ENCODE results near the gene SLC39A3. TPM values are rescaled to one million over a fixed set of nuclear protein-coding genes. Genes with fewer than 3 reads are reported as not detected.

The SLC39A3 gene
- total and polyA plus RNA-seq, 7 donors: 7.2 to 35.4 (median 17.1) TPM

DNA sequence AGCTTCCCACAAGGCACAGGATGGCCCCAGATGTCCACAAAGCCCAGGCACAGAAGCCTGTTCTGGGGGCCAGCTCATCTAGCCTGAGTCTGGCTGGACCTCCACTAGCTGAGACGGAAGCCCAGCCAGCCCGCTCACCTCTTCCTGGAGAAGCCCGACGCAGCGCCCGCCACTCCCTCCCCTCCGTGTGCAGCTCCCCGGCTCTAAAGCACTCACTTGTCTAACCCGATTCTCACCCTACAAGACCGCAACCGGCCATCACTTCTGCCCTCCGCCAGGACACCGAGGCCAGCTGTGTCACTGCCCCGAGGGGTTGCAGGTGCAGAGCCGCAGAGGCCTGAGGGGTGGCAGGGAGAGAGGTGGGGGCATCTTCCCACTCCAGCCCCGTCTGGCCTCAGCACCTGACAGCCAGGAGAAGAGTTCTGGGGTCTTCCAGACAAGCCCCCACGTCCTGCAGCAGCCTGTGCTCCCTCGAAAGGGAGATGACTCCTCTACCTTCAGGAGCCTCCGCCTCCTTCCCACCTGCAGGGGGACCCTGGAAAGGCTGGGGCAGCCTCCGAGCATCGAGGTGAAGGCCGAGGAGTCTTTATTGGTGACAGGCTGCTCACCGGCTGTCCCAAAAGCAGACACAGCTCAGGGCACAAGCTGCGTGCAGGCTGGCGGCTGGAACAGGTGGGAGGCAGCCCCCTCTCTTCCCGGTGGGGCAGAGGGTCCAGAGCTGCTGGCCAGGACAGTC lies 12.7 kb downstream of the SLC39A3 start:
- TF ChIP-seq CTCF (IDR thresholded peaks at IDR 0.05) (no peak), POLR2A (IDR thresholded peaks at IDR 0.05) (no peak), EP300 (IDR thresholded peaks at IDR 0.05) (no peak), POLR2AphosphoS5 (IDR thresholded peaks at IDR 0.05) (no peak)
- Histone ChIP-seq H3K4me1 (peaks cover 0 to 13% (median 13%) of the 10 kb centered on the region in 4 donors), H3K36me3 (peaks cover 0 to 3% (median 0%) of the 10 kb centered on the region in 4 donors), H3K4me3 (no peak overlapping the region), H3K9me3 (no peaks in the 10 kb centered on the region), H3K27ac (no peak overlapping the region), H3K27me3 (peaks cover 8 to 35% (median 27%) of the 10 kb centered on the region in 3 donors)
- intact Hi-C loops (cut with DNase I): no loop called here
- 14 to 18% methylated on average over 26 of the region's 26 CpGs for WGBS, 2 donors
- no peak for DNase-seq

- no peak overlapping the region for H3K27ac ChIP-seq
- H3K27me3 ChIP-seq: peaks cover 8 to 42% (median 34%) of the 10 kb centered on the region in 3 donors
- intact Hi-C loops (cut with DNase I): no loop called here
- no peaks in the 10 kb centered on the region for H3K36me3 ChIP-seq
- no peak overlapping the region for H3K4me3 ChIP-seq
- no peaks in the 10 kb centered on the region for H3K9me3 ChIP-seq
- DNase-seq: no peak
- TF ChIP-seq EP300 (IDR thresholded peaks at IDR 0.05) (no peak), CTCF (IDR thresholded peaks at IDR 0.05) (no peak), POLR2AphosphoS5 (IDR thresholded peaks at IDR 0.05) (no peak), POLR2A (IDR thresholded peaks at IDR 0.05) (no peak)
- H3K4me1 ChIP-seq: peaks cover 0 to 20% (median 16%) of the 10 kb centered on the region in 4 donors
- 63 to 64% methylated on average over 15 of the region's 15 CpGs for WGBS, 2 donors
Observed at GRCh38 chr19:2726160-2726855, 13.5 kb downstream of the SLC39A3 start.

DNA sequence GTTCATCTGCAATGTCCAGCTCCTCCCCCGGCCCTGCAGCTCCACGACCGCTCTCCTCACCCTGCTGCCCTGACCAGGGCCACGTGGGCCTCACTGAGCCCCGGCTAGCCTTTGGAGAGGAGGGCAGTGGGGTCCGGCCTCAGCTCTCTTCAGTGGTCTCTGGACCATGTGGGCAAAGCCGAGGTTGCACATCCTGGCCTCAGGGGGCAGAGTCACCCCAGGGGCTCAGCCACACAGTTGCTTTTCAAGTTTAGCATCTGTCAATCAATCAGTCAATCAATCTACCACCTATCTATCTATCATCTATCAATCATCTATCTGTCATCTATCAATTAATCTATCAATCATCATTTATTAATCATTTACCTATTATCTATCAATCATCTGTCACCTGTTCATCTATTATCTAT lies 15.7 kb downstream of the SLC39A3 start:
- H3K4me1 ChIP-seq: peaks cover 0 to 35% (median 30%) of the 10 kb centered on the region in 4 donors
- H3K4me3 ChIP-seq: no peak overlapping the region
- DNase-seq: no peak
- H3K9me3 ChIP-seq: no peaks in the 10 kb centered on the region
- WGBS, 2 donors: 51 to 72% methylated on average over 7 of the region's 7 CpGs
- H3K36me3 ChIP-seq: no peaks in the 10 kb centered on the region
- H3K27me3 ChIP-seq: peaks cover 20 to 62% (median 53%) of the 10 kb centered on the region in 3 donors
- intact Hi-C loops (cut with DNase I): no loop called here
- H3K27ac ChIP-seq: no peak overlapping the region
- peak in 1 of 4 donors; percentile 31 for TF ChIP-seq POLR2AphosphoS5 (IDR thresholded peaks at IDR 0.05)
- no peak for TF ChIP-seq CTCF (IDR thresholded peaks at IDR 0.05)
- TF ChIP-seq POLR2A (IDR thresholded peaks at IDR 0.05): no peak
- TF ChIP-seq EP300 (IDR thresholded peaks at IDR 0.05): no peak

DNA sequence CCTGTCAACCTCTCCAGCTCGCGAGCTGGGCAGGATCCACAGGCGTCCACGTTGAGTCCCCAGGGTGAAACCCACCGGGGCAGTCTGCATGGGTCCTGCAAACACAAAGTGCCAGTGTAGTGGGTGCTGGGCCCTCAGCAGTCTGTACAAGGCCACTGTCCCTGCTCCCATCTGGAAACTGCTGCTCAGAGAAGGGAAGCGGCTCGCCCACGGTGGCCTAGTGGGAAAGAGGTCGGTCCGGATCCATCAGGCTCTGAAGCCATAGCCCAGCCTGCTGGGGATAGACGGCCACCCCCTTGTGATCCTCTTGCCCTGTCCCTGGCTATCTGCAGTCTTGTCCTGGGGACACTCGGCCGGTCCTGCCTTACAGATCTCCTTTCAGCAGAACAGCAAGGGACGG lies 16.1 kb downstream of the SLC39A3 start:
- H3K4me3 ChIP-seq: no peak overlapping the region
- WGBS, 2 donors: 72 to 83% methylated on average over 14 of the region's 14 CpGs
- intact Hi-C loops (cut with DNase I): no loop called here

More for the DNA sequence above, 16.1 kb downstream of the SLC39A3 start:
- H3K27ac ChIP-seq: peak overlapping the region in 3 of 4 donors; percentile 48 to 81 (median 49)
- no peaks in the 10 kb centered on the region for H3K9me3 ChIP-seq
- DNase-seq: no peak
- peaks cover 20 to 66% (median 57%) of the 10 kb centered on the region in 3 donors for H3K27me3 ChIP-seq
- TF ChIP-seq EP300 (IDR thresholded peaks at IDR 0.05) (no peak), POLR2A (IDR thresholded peaks at IDR 0.05) (no peak), POLR2AphosphoS5 (IDR thresholded peaks at IDR 0.05) (no peak), CTCF (IDR thresholded peaks at IDR 0.05) (no peak)
- peaks cover 0 to 35% (median 30%) of the 10 kb centered on the region in 4 donors for H3K4me1 ChIP-seq
- no peaks in the 10 kb centered on the region for H3K36me3 ChIP-seq

Data from sigmoid colon (tissue), 7 donors.